HepG2 (cell line): ENCODE data around the gene PGA5. TPM values are rescaled to one million over a fixed set of nuclear protein-coding genes. Genes with fewer than 3 reads are reported as not detected.
A peak's percentile ranks its signal among the peaks of the same experiment; 100 is the strongest.

Experiments
- E2F1 ChIP-seq: sonication (generic); formaldehyde crosslinking; IDR thresholded peaks from 2 replicates; pipeline ENCODE4 v1.5.0; 2020; ENCODE audit warnings: missing genetic modification reagents
- ERF ChIP-seq: IDR thresholded peaks from 2 replicates; pipeline ENCODE4 v1.6.1; 2018; ENCODE audit warnings: missing biosample characterization, missing genetic modification reagents
- ETV5 ChIP-seq: IDR thresholded peaks from 2 replicates; pipeline ENCODE4 v1.6.1; 2018; ENCODE audit warnings: missing biosample characterization, missing genetic modification reagents, inconsistent platforms, borderline replicate concordance
- FOXJ3 ChIP-seq: sonication (generic); formaldehyde crosslinking; IDR thresholded peaks from 2 replicates; pipeline ENCODE4 v1.4.0; 2020; ENCODE audit warnings: missing genetic modification reagents, mild to moderate bottlenecking, borderline replicate concordance
- GPN1 ChIP-seq: sonication (generic); formaldehyde crosslinking; IDR thresholded peaks from 2 replicates; pipeline ENCODE4 v1.5.1; 2020; ENCODE audit warnings: missing genetic modification reagents, borderline replicate concordance
- HIVEP1 ChIP-seq: sonication (generic); formaldehyde crosslinking; IDR thresholded peaks from 2 replicates; pipeline ENCODE4 v1.4.0; 2020; ENCODE audit warnings: mild to moderate bottlenecking, missing genetic modification reagents
- HOXD1 ChIP-seq: sonication (generic); formaldehyde crosslinking; IDR thresholded peaks from 2 replicates; pipeline ENCODE4 v1.5.0; 2020; ENCODE audit warnings: missing genetic modification reagents
- JUNB ChIP-seq: sonication (generic); formaldehyde crosslinking; IDR thresholded peaks from 2 replicates; pipeline ENCODE4 v1.8.0; 2022; ENCODE audit warnings: missing genetic modification reagents, mild to moderate bottlenecking, borderline replicate concordance
- NONO ChIP-seq, 2 experiments: fragments of 450-650 bp in 1 of 2; sonication (generic) in 1 of 2; formaldehyde crosslinking in 1 of 2; IDR thresholded peaks in 1 of 2; conservative IDR thresholded peaks in 1 of 2; 2 replicates each; pipeline versions ENCODE4 v1.6.1 to v1.8.0; 2017 to 2022; ENCODE audit warnings: mild to moderate bottlenecking in 1 of 2, missing genetic modification reagents in 1 of 2, moderate library complexity in 1 of 2
- SETDB1 ChIP-seq: sonication (generic); formaldehyde crosslinking; IDR thresholded peaks from 2 replicates; pipeline ENCODE4 v1.5.1; 2020; ENCODE audit warnings: missing genetic modification reagents, mild to moderate bottlenecking, borderline replicate concordance
- SNRNP70 ChIP-seq: fragments of 200-400 bp; formaldehyde crosslinking; IDR thresholded peaks from 2 replicates; pipeline ENCODE4 v1.6.1; 2017; ENCODE audit warnings: mild to moderate bottlenecking, low read depth, low read length, moderate library complexity
- SRY ChIP-seq: sonication (generic); formaldehyde crosslinking; IDR thresholded peaks from 2 replicates; pipeline ENCODE4 v1.8.0; 2022; ENCODE audit warnings: mild to moderate bottlenecking, missing genetic modification reagents
- TBP ChIP-seq: sonication (generic); formaldehyde crosslinking; IDR thresholded peaks from 2 replicates; pipeline ENCODE4 v1.5.0; 2020; ENCODE audit warnings: missing genetic modification reagents
- THAP8 ChIP-seq: sonication (generic); formaldehyde crosslinking; IDR thresholded peaks from 2 replicates; pipeline ENCODE4 v1.5.1; 2020; ENCODE audit warnings: missing genetic modification reagents, mild to moderate bottlenecking, borderline replicate concordance
- ZBED4 ChIP-seq: sonication (generic); formaldehyde crosslinking; IDR thresholded peaks from 2 replicates; pipeline ENCODE4 v1.4.0; 2020; ENCODE audit warnings: missing genetic modification reagents, borderline replicate concordance
- ZNF276 ChIP-seq: sonication (generic); formaldehyde crosslinking; IDR thresholded peaks from 2 replicates; pipeline ENCODE4 v1.4.0; 2020; ENCODE audit warnings: mild to moderate bottlenecking, low read depth, missing genetic modification reagents
- ZNF607 ChIP-seq: sonication (generic); formaldehyde crosslinking; IDR thresholded peaks from 2 replicates; pipeline ENCODE4 v1.5.1; 2020; ENCODE audit warnings: missing genetic modification reagents, mild to moderate bottlenecking, borderline replicate concordance
- ZNF740 ChIP-seq: sonication (generic); formaldehyde crosslinking; IDR thresholded peaks from 2 replicates; pipeline ENCODE4 v1.4.0; 2020; ENCODE audit warnings: missing genetic modification reagents
- ZNF83 ChIP-seq: sonication (generic); formaldehyde crosslinking; IDR thresholded peaks from 2 replicates; pipeline ENCODE4 v1.4.0; 2020; ENCODE audit warnings: missing genetic modification reagents, mild to moderate bottlenecking, borderline replicate concordance
- polyA plus RNA-seq, 8 experiments: library from polyadenylated mRNA; depleted of rRNA in 3 of 8; stranded (reverse) in 7 of 8; unstranded in 1 of 8; fragments of >200 nt; fragmentation: Illumina TruSeq in 4 of 8; extraction: Trizol in 4 of 8; gene quantifications; 2 replicates each; pipeline versions ENCODE4 v1.2.1 to v1.2.3, GENCODE V29; 2011 to 2016; ENCODE audit warnings: low read depth in 4 of 8, missing spikeins in 1 of 8, mixed read lengths in 1 of 8; ENCODE audit not compliant: insufficient read depth in 1 of 8
- total RNA-seq, 5 experiments: library from RNA; depleted of rRNA; stranded (reverse); fragments of >200 nt; fragmentation: Illumina TruSeq; extraction: Trizol; gene quantifications; 2 replicates each; pipeline ENCODE4 v1.2.3, GENCODE V29; 2016; ENCODE audit warnings: low read depth in 1 of 5

PGA5 gene
- total and polyA plus RNA-seq, 2 of the 13 experiments (the other 11 are each of a cell fraction or from before 2014, with no cell fraction given): not detected

GRCh38 chr11:61294717-61295595, 54.0 kb downstream of the PGA5 start, which contains the start of gene VWCE (continued):
- TF ChIP-seq ZBED4 (CRISPR knock-in tag) (peak; percentile 49; the same call in 1 of the 2 replicates), SETDB1 (CRISPR knock-in tag) (peak; percentile 56; the same call in 1 of the 2 replicates), SNRNP70 (no peak), THAP8 (CRISPR knock-in tag) (peak; percentile 76; the same call in 1 of the 2 replicates), NONO (IDR thresholded peaks at IDR 0.05) (no peak), NONO (CRISPR knock-in tag; conservative IDR thresholded peaks at IDR 0.05) (peak; percentile 78; the same call in 1 of the 2 replicates), FOXJ3 (CRISPR knock-in tag) (peak; percentile 32; the same call in 1 of the 2 replicates), JUNB (no peak), TBP (CRISPR knock-in tag) (no peak), ZNF83 (CRISPR knock-in tag) (peak; percentile 19; the same call in 1 of the 2 replicates), ZNF607 (peak; percentile 94), GPN1 (CRISPR knock-in tag) (0 out of 2 replicates have a peak, but pooled peaks have one; percentile 57), HIVEP1 (CRISPR knock-in tag) (peak; percentile 66; the same call in 1 of the 2 replicates), ETV5 (peak; percentile 75), E2F1 (CRISPR knock-in tag) (peak; percentile 76), SRY (CRISPR knock-in tag) (0 out of 2 replicates have a peak, but pooled peaks have one; percentile 37), ZNF276 (CRISPR knock-in tag) (no peak), HOXD1 (CRISPR knock-in tag) (peak; percentile 89; the same call in 1 of the 2 replicates), ERF (CRISPR knock-in tag) (peak; percentile 61; the same call in 1 of the 2 replicates), ZNF740 (CRISPR knock-in tag) (peak; percentile 60; the same call in 1 of the 2 replicates)
